Activated naive CD4-positive, alpha-beta T cell treated with anti-CD3 and anti-CD28 coated beads, Interleukin-2, amount 50 U/mL, for 72 hours (primary cell): ENCODE data around the gene MUL1. TPM values are rescaled to one million over a fixed set of nuclear protein-coding genes. Genes with fewer than 3 reads are reported as not detected.
"Not testable (repeated sequence)": the region's sequence is repeated elsewhere in the genome, so short reads cannot be mapped to it uniquely, and the experiment has no call there.

Experiments used
- ATAC-seq, 2 donors: fragments of 150-1000 bp; cut with Tn5 transposase; 2 replicates each; pipeline ENCODE4 v1.10.0; 2021; ENCODE audit warnings: mild to moderate bottlenecking in 2 of 2, moderate library complexity in 2 of 2
- DNase-seq, 2 donors: peaks; one replicate each; pipeline ENCODE4 v3.0.0; 2021 to 2022; ENCODE audit warnings: low spot score in 2 of 2
- H3K27ac Mint-ChIP-seq, 2 donors: one replicate each; pipeline ENCODE4 v1.8.0; 2022; ENCODE audit warnings: mild to moderate bottlenecking in 2 of 2, mixed read lengths in 2 of 2
- H3K36me3 Mint-ChIP-seq, 2 donors: one replicate each; pipeline ENCODE4 v1.8.0; 2022; ENCODE audit warnings: mixed read lengths in 2 of 2
- H3K9me3 Mint-ChIP-seq, 2 donors: one replicate each; pipeline ENCODE4 v1.8.0; 2022; ENCODE audit warnings: mixed read lengths in 2 of 2
- total RNA-seq, 2 donors: library from RNA; stranded (reverse); gene quantifications; one replicate each; pipeline ENCODE4 v1.2.3, GENCODE V29; 2022

The MUL1 gene
- total RNA-seq, 2 donors from 2014 or later = 12.8 to 14.6 TPM

GRCh38 chr1:20526267-20526666, 18.3 kb upstream of the MUL1 start:
- H3K9me3 Mint-ChIP-seq = no peaks in the 10 kb centered on the region
- H3K27ac Mint-ChIP-seq = no peak overlapping the region
- DNase-seq (no peak), ATAC-seq (no peak)
- H3K36me3 Mint-ChIP-seq = no peaks in the 10 kb centered on the region

DNA sequence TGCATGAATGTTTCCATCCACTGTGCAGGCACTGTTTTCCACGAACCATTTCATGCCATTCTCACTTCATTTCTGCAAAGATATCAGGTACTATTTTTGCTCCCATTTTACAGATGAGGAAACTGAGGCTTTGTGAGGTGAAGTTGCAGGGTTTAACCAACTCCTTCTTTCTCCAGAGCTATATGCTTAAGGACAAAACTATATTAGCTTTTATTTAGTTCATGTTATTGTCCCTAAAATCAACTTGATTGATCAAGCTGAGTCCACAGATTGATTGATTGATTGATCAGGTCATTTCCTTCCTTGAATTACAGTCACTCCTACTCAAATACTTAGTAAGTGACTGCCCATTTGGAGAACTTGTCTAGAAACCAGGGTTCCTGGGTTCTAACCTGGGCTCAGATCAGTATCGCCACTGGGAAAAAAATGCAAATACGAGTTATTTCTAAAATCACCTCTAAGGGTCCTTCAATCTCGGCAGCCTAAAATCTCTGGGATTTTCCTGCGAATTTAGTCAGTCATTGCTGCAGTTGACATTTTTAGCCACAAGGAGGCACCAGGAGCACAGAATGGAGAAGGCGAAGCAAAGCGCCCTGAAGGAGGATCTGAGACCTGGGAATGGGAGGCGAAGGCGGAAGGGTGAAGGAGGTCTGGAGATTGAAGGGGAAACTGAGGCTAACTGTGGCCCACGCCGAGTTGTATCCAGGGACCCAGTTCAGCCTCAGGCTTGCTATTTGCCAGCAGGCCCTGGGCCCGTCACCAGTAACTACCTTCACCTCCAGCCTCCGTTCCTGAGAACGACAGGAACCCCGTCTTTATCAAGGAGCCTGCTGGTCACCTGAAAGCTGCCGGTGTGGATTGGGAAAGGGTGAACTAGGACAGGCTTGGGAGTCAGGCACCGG, 14.3 kb upstream of the MUL1 start:
- DNase-seq (peak in 1 of 2 donors; percentile 78), ATAC-seq (peak; percentile 49 to 54)
- Mint-ChIP-seq H3K36me3 (no peaks in the 10 kb centered on the region), H3K9me3 (no peaks in the 10 kb centered on the region), H3K27ac (no peak overlapping the region)

GRCh38 chr1:20519609-20520262, 11.8 kb upstream of the MUL1 start:
- not testable (repeated sequence) for ATAC-seq, H3K36me3 Mint-ChIP-seq, H3K9me3 Mint-ChIP-seq, DNase-seq
- H3K27ac Mint-ChIP-seq = peak overlapping the region in 1 of 2 donors; percentile 79

DNA sequence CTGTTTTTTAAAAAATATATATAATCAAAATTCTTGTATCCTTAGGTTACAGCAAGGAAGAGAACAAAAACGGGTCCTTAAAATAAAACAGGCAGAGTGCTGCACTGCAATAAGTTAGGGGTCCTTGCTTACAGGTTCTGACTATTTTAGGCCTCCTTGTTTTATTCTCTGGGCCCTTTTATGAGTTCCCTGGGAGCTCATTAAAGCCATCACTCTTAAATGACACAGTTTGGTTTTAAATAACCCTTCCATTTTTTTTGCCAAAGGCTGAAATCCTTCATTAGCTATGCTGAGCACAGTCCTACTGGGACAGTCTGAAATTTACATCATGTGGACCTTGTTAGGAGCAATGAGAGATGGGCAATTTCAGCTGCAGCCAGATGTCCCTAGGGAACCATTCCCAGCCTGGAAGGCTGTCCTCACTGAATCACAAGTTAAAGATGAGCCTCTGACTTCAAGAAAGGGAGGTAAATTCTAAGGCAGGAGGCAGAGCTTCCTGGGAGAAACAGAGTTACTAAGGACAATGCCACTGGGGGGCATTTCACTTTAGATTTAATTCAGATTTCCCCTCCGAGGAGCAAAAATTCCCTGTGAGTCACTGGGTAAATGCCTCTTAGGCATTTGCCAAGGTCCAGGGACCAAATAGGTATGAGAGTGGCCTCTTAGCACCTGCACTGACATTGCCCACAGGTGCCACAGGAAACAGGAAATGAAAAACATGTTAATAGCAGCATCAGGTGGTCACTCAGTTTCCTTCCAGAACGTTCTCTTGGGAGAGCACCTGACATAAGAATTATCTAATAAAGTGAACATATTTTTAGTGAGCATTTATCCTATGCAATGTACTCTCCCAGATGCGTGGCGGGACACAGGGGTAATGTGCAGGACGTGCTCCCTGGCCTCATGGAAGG, 3.8 kb upstream of the MUL1 start:
- no peak for ATAC-seq
- no peak for DNase-seq
- no peak overlapping the region for H3K27ac Mint-ChIP-seq
- H3K9me3 Mint-ChIP-seq = no peaks in the 10 kb centered on the region
- H3K36me3 Mint-ChIP-seq = peaks cover 0 to 9% of the 10 kb centered on the region in 2 donors

- no peak for DNase-seq
- H3K36me3 Mint-ChIP-seq = peaks cover 0 to 9% of the 10 kb centered on the region in 2 donors
- ATAC-seq = no peak
- peak overlapping the region; percentile 87 to 96 for H3K27ac Mint-ChIP-seq
- no peaks in the 10 kb centered on the region for H3K9me3 Mint-ChIP-seq
These were observed 440 bp upstream of the MUL1 start for GRCh38 chr1:20508411-20508771.

DNA sequence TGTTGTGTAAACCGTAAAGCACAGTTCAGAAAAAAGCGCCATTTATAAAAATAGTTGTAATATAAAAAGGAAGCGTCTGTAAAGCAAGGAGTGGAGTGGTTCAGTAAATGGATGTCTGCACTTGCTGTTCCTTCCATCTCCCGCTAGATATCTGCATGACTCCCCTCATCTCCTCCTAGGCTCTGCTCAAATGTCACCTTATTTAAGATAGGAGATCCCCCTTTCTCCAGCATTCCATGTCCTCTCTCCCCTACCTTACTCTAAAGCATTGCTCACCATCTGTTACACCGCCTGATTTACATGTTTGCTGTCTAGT, 745 bp downstream of the MUL1 start:
- peaks cover 0 to 9% of the 10 kb centered on the region in 2 donors for H3K36me3 Mint-ChIP-seq

DNA sequence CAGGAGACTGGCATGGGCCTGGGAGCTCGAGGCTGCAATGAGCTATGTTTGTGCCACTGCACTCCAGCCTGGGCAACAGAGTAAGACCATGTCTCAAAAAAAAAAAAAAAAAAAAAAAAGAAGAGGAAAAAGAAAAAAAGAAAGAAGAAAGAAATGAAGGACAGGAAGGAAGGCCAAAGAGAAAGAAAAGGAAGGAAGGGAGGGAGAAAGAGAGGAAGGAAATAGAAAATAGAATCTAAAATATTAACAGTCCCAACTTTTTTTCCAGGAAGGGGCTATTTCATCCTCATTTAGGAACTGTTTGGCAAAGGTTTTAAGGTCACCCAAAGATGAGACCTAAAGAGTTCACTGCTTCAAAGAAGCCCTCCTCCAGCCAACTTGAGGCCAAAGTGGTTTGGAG, 2.5 kb downstream of the MUL1 start:
- Mint-ChIP-seq H3K27ac (no peak overlapping the region), H3K9me3 (no peaks in the 10 kb centered on the region), H3K36me3 (peaks cover 0 to 15% of the 10 kb centered on the region in 2 donors)
- DNase-seq = no peak
- no peak for ATAC-seq

More for the DNA sequence above, 745 bp downstream of the MUL1 start:
- no peak for DNase-seq
- peak; percentile 25 to 41 for ATAC-seq
- Mint-ChIP-seq H3K27ac (peak overlapping the region; percentile 87 to 96), H3K9me3 (no peaks in the 10 kb centered on the region)

DNA sequence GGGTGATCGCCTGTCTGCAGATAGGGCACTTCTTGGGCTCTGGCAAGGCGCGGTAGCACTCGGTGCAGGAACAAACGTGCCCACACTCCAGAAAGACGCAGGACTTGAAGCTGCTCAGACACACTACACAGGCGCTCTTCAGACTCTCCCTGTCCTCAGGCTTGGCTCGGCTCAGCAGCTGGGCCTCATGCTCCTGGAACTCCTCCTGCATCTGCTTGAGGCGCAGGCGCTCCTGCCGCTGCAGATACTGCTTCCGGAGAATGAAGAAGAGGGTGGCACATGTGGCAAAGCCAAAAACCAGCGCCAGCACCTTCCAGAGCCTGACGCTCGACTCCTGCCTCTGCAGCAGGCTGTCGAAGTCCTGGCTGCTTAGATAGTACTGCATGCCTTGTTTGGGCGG, 7.2 kb downstream of the MUL1 start:
- no peak overlapping the region for H3K27ac Mint-ChIP-seq
- H3K9me3 Mint-ChIP-seq = no peaks in the 10 kb centered on the region
- DNase-seq (no peak), ATAC-seq (no peak)
- H3K36me3 Mint-ChIP-seq = peaks cover 6 to 12% of the 10 kb centered on the region in 2 donors

GRCh38 chr1:20499718-20500117, 8.2 kb downstream of the MUL1 start:
- peaks cover 6 to 12% of the 10 kb centered on the region in 2 donors for H3K36me3 Mint-ChIP-seq
- no peaks in the 10 kb centered on the region for H3K9me3 Mint-ChIP-seq
- DNase-seq = no peak
- ATAC-seq = no peak
- H3K27ac Mint-ChIP-seq = no peak overlapping the region

DNA sequence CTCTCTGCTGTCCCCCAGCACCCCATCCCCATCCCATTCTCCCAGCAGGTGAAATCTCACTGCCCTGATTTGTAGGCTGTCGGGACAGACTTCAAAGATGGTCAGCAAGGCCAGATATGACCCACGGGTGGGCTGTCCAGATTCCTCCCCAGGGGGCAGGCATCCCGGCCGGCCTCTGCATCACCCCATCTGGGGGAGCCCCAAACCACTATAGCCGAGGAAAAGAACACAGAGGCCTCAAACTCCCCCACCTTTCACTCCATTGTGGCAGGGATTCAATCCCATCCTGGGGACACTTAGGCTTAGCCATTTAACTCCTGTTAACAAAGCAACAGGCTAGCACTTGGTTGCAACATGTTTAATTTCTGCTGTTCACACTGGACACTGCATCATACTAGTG, 8.8 kb downstream of the MUL1 start:
- no peak for ATAC-seq
- Mint-ChIP-seq H3K36me3 (peaks cover 6 to 12% of the 10 kb centered on the region in 2 donors), H3K9me3 (no peaks in the 10 kb centered on the region), H3K27ac (no peak overlapping the region)
- no peak for DNase-seq

DNA sequence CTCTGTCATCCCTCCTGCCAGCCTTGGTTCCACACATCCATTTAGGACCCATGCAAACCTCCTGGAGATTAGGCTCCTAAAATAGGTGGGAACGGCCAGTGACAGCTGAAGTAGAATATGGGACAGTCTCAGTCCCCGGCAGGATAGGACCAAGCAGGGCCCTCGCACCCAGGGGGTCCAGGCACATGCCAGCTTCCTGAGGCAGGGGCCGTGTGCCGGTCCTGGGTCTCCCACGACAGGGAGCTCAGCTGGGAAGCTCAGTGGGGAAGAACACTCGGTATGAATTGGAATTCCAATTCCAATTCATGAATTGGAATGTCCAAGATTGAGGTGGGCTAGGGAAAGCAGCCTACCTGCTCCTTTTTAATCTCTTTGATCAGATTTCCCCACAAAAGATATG, 9.8 kb downstream of the MUL1 start:
- DNase-seq = no peak
- ATAC-seq = no peak
- Mint-ChIP-seq H3K27ac (peak overlapping the region in 1 of 2 donors; percentile 35), H3K9me3 (no peaks in the 10 kb centered on the region), H3K36me3 (peaks cover 6 to 12% of the 10 kb centered on the region in 2 donors)

DNA sequence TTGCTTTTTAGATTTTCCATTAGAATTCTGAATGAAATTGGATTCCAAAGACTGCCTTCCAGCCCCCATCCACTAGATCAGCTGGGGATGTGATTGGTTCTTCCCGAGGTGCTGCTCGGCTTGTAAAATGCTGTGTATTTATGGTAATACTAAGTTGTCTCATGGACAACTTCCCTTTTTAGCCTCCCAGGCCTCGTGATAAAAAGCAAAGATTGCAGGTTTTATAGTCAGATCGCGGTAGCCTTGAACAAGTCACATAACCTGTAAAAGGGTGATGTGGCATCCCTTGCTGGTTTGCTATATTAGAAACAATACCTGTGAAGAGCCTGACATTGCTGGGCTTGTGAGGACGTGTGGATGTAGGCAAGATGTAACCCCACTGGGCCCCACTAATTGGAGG, 10.4 kb downstream of the MUL1 start:
- H3K9me3 Mint-ChIP-seq = no peaks in the 10 kb centered on the region
- H3K36me3 Mint-ChIP-seq = peaks cover 6 to 12% of the 10 kb centered on the region in 2 donors
- peak overlapping the region in 1 of 2 donors; percentile 35 for H3K27ac Mint-ChIP-seq
- ATAC-seq (no peak), DNase-seq (no peak)

GRCh38 chr1:20496725-20497383, 11.1 kb downstream of the MUL1 start:
- Mint-ChIP-seq H3K27ac (peak overlapping the region; percentile 86 to 96), H3K36me3 (peaks cover 6 to 12% of the 10 kb centered on the region in 2 donors)
- ATAC-seq, DNase-seq, H3K9me3 Mint-ChIP-seq: not testable (repeated sequence)

GRCh38 chr1:20496241-20496661, 11.7 kb downstream of the MUL1 start:
- peak overlapping the region; percentile 86 to 96 for H3K27ac Mint-ChIP-seq
- ATAC-seq = peak; percentile 88 to 92
- H3K9me3 Mint-ChIP-seq = no peaks in the 10 kb centered on the region
- DNase-seq = peak in 1 of 2 donors; percentile 64
- peaks cover 6 to 12% of the 10 kb centered on the region in 2 donors for H3K36me3 Mint-ChIP-seq

GRCh38 chr1:20495661-20496060, 12.3 kb downstream of the MUL1 start:
- Mint-ChIP-seq H3K27ac (peak overlapping the region; percentile 79 to 86), H3K36me3 (peaks cover 0 to 12% of the 10 kb centered on the region in 2 donors), H3K9me3 (no peaks in the 10 kb centered on the region)
- no peak for ATAC-seq
- DNase-seq = no peak

DNA sequence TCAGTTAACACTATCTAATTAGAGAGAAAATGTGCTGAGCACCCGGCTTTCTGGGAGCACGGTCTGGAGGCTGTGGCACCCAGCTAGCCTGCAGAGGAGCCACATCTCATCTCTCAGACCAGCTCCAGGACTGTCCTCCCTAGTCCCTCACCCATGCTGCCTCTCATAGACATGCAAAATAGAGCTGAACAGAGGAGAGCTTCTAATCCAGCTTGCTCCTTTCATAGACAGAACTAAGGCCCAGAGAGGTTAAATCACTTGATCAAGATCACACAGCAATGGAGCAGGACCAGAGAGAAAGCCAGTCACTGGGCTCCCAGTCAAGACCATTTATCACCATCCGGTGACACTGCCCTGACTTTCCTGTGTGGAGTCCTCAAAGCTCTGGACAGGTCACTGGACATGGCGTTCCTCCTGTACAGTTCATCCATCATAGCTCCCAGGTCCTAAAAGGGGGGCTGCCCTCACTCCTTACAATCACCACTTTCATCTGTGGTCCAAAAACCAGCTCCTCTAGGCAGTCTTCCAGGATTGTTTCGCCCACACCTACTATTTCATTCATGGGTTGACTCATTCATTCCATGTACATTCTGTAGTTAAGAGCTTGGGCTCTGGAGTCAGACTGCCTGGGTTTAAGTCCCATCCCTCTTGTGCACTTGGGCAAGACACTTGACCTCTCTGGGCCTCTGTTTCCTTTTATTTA, 13.2 kb downstream of the MUL1 start:
- no peak for ATAC-seq
- no peak for DNase-seq
- peaks cover 0 to 12% of the 10 kb centered on the region in 2 donors for H3K36me3 Mint-ChIP-seq
- H3K27ac Mint-ChIP-seq = peak overlapping the region; percentile 79 to 86
- no peaks in the 10 kb centered on the region for H3K9me3 Mint-ChIP-seq
